ENCODE measurements around the gene ADAMTSL3. TPM values are rescaled to one million over a fixed set of nuclear protein-coding genes. Genes with fewer than 3 reads are reported as not detected.
"Not testable (repeated sequence)": the region's sequence is repeated elsewhere in the genome, so short reads cannot be mapped to it uniquely, and the experiment has no call there.

Gene ADAMTSL3
- total RNA-seq, 3 donors from 2014 or later = 2.2 to 52.1 (median 4.1) TPM

DNA sequence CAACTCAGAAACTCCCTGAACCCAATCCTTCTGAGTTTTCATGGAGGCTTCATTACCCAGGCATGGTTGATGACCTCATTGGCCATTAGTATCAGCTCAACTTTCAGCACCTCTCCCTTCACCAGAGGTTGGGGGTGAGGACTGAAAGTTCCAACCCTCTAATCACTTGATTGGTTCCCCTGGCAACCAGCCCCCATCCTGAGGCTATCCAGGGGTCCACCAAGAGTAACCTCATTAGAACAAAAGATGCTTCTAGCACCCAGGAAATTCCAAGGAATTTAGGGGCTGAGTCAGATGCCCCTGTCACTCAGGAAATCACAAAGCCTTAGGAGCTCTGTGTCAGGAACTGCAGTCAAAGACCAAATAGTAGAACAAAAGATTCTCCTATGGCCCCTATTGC lies 43.8 kb downstream of the ADAMTSL3 start:
- Histone ChIP-seq H3K36me3 (ENCODE audit: low read depth) (no peaks in the 10 kb centered on the region), H3K9me3 (no peaks in the 10 kb centered on the region), H3K4me1 (ENCODE audit: low read depth) (no peaks in the 10 kb centered on the region), H3K4me3 (no peak overlapping the region)
- no peak for DNase-seq
- no peak for TF ChIP-seq CTCF (IDR thresholded peaks at IDR 0.05)
- intact Hi-C loops (cut with DNase I, micrococcal nuclease) = no loop called here
- no peak for ATAC-seq

DNA sequence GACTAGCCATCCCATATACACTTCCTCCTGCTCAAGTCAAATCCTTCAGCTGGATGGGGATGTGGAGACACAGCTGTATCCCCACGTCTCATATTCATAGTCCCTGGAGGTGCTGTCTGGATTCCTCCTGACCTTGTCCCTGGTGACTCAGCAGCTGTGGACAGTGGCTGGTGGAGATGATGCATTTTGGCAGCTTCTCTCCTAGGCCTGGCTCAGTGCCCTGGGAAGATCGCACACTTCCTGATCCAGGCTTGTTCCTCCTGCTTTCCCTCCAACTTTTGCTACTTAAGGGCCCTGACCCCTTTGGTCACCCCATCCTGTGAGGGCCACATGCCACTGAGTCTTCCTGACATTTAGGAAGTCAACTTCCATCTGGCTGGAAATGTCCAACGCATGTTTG lies 44.4 kb downstream of the ADAMTSL3 start:
- Histone ChIP-seq H3K9me3 (no peaks in the 10 kb centered on the region), H3K4me3 (no peak overlapping the region), H3K36me3 (ENCODE audit: low read depth) (no peaks in the 10 kb centered on the region), H3K4me1 (ENCODE audit: low read depth) (no peaks in the 10 kb centered on the region)
- no peak for TF ChIP-seq CTCF (IDR thresholded peaks at IDR 0.05)
- intact Hi-C loops (cut with DNase I, micrococcal nuclease) = no loop called here
- ATAC-seq (peak; percentile 34), DNase-seq (peak in 2 of 3 donors; percentile 18 to 46)

- ATAC-seq (no peak), DNase-seq (no peak)
- Histone ChIP-seq H3K4me3 (no peak overlapping the region), H3K4me1 (ENCODE audit: low read depth) (no peaks in the 10 kb centered on the region), H3K36me3 (ENCODE audit: low read depth) (no peaks in the 10 kb centered on the region), H3K9me3 (no peaks in the 10 kb centered on the region)
- no peak for TF ChIP-seq CTCF (IDR thresholded peaks at IDR 0.05)
- intact Hi-C loops (cut with DNase I, micrococcal nuclease) = no loop called here
Measured at GRCh38 chr15:83699028-83699427, 45.1 kb downstream of the ADAMTSL3 start.

DNA sequence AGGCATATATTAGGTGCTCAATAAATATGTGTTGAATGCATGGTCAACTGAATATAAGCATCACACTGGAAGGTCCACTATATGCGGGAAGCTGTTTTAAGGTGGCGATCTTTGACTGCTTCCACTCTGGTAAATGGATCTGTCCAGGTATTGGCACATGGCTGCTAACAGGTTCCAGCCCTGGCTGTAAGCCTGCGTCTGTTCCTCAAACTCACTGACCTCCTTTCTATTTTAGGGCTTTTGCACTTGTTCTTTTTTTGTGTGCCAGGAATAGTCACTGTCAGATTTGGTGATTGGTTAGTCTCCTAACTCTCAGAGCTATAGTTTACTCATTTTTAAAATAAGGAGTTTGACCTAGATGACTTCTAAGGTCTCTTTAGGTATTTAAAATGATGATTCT lies 46.2 kb downstream of the ADAMTSL3 start:
- no peak for ATAC-seq
- Histone ChIP-seq H3K4me3 (no peak overlapping the region), H3K9me3 (no peaks in the 10 kb centered on the region), H3K36me3 (ENCODE audit: low read depth) (no peaks in the 10 kb centered on the region), H3K4me1 (ENCODE audit: low read depth) (no peaks in the 10 kb centered on the region)
- intact Hi-C loops (cut with DNase I, micrococcal nuclease) = no loop called here
- DNase-seq = no peak
- TF ChIP-seq CTCF (IDR thresholded peaks at IDR 0.05) = no peak

DNA sequence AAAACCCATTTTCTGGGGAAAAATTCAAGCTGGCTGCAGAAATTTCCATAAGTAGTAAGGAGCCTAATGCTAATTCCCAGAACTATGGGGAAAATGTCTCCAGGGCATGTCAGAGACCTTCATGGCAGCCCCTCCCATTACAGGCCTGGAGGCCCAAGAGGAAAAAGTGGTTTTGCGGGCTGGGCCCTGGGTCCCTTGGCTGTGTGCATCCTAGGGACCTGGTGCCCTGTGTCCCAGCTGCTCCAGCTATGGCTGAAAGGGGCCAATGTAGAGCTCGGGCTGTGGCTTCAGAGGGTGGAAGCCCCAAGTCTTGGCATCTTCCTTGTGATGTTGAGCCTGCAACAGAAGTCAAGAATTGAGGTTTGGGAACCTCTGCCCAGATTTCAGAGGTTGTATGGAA lies 48.4 kb downstream of the ADAMTSL3 start:
- ATAC-seq; intact Hi-C loops (cut with DNase I, micrococcal nuclease); H3K4me1 ChIP-seq (ENCODE audit: low read depth); DNase-seq; H3K36me3 ChIP-seq (ENCODE audit: low read depth); H3K4me3 ChIP-seq; H3K9me3 ChIP-seq: not testable (repeated sequence)

DNA sequence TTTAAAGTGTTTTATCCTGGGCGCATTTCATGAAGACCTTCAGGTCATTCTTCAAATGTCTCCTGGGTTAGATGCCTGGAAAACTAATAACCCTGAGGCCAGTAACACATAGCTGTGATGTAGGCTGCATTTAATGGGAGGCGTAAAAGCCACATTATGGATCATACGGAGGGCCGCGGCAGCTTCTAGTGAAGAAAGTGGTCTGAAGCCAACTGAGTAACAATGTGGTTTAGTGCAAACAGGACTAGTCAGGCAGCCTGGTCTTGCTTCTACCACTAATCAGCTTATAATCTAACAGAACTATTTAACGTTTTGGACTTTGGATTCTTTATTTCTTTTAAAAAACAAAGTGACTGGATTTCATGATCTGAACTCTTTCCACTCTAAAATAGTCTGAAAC lies 54.4 kb downstream of the ADAMTSL3 start:
- H3K4me3 ChIP-seq = no peak overlapping the region
- intact Hi-C loops (cut with DNase I, micrococcal nuclease) = no loop called here
- no peak for TF ChIP-seq CTCF (IDR thresholded peaks at IDR 0.05)
- no peaks in the 10 kb centered on the region for H3K9me3 ChIP-seq
- no peaks in the 10 kb centered on the region for H3K4me1 ChIP-seq (ENCODE audit: low read depth)
- ATAC-seq = no peak
- DNase-seq = no peak
- H3K36me3 ChIP-seq (ENCODE audit: low read depth) = no peaks in the 10 kb centered on the region
